Trophoblast cell (in vitro differentiated cells and primary cell): Measurements from ENCODE around the gene KMT2A.
A peak's percentile ranks its signal among the peaks of the same experiment; 100 is the strongest.

Experiments used
- DNase-seq, 2 donors: peaks; one replicate each; pipeline ENCODE4 v3.0.0-alpha.2; 2016
- H2AFZ ChIP-seq: 2 replicates; pipeline ENCODE4 v1.6.1; 2013; ENCODE audit warnings: low read length, moderate library complexity, mild to moderate bottlenecking; ENCODE audit not compliant: insufficient read depth, poor library complexity
- H2AK5ac ChIP-seq: 2 replicates; pipeline ENCODE4 v1.6.1; 2013; ENCODE audit warnings: mild to moderate bottlenecking, low read length
- H2BK120ac ChIP-seq: 2 replicates; pipeline ENCODE4 v1.6.1; 2013; ENCODE audit warnings: low read length, mild to moderate bottlenecking, moderate library complexity; ENCODE audit not compliant: insufficient read depth, poor library complexity
- H2BK12ac ChIP-seq: 2 replicates; pipeline ENCODE4 v1.6.1; 2013; ENCODE audit warnings: mild to moderate bottlenecking, low read length, moderate library complexity
- H2BK5ac ChIP-seq: 2 replicates; pipeline ENCODE4 v1.6.1; 2013; ENCODE audit warnings: low read length, low read depth, moderate library complexity, mild to moderate bottlenecking; ENCODE audit not compliant: poor library complexity
- H3K14ac ChIP-seq: 2 replicates; pipeline ENCODE4 v1.6.1; 2013; ENCODE audit warnings: mild to moderate bottlenecking, low read length
- H3K18ac ChIP-seq: 2 replicates; pipeline ENCODE4 v1.6.1; 2013; ENCODE audit warnings: mild to moderate bottlenecking, low read length
- H3K23ac ChIP-seq: 2 replicates; pipeline ENCODE4 v1.6.1; 2013; ENCODE audit warnings: low read length
- H3K27ac ChIP-seq: 2 replicates; pipeline ENCODE4 v1.5.1; 2013; ENCODE audit warnings: low read depth, mild to moderate bottlenecking, inconsistent platforms, low read length, moderate library complexity
- H3K27me3 ChIP-seq: 2 replicates; pipeline ENCODE4 v1.6.1; 2013; ENCODE audit warnings: inconsistent platforms, mild to moderate bottlenecking, low read length, moderate library complexity; ENCODE audit not compliant: insufficient read depth
- H3K36me3 ChIP-seq, 2 experiments: 1 replicate in 1 of 2; 2 replicates in 1 of 2; pipeline ENCODE4 v1.6.1; 2013; ENCODE audit warnings: low read length in 2 of 2, mild to moderate bottlenecking in 2 of 2, moderate library complexity in 1 of 2; ENCODE audit not compliant: insufficient read depth in 2 of 2, control insufficient read depth in 1 of 2
- H3K4ac ChIP-seq: 2 replicates; pipeline ENCODE4 v1.6.1; 2013; ENCODE audit warnings: low read depth, mild to moderate bottlenecking, low read length, moderate library complexity
- H3K4me1 ChIP-seq, 2 experiments: 1 replicate in 1 of 2; 2 replicates in 1 of 2; pipeline ENCODE4 v1.6.1; 2013; ENCODE audit warnings: low read length in 2 of 2, mild to moderate bottlenecking in 2 of 2, moderate library complexity in 1 of 2; ENCODE audit not compliant: insufficient read depth in 2 of 2, control insufficient read depth in 1 of 2
- H3K4me2 ChIP-seq: 2 replicates; pipeline ENCODE4 v1.6.1; 2013; ENCODE audit warnings: inconsistent platforms, mild to moderate bottlenecking, low read length, moderate library complexity
- H3K4me3 ChIP-seq: 2 replicates; pipeline ENCODE4 v1.5.1; 2013; ENCODE audit warnings: mild to moderate bottlenecking, low read depth, low read length, inconsistent platforms
- H3K79me1 ChIP-seq: one replicate; pipeline ENCODE4 v1.6.1; 2013; ENCODE audit warnings: low read length
- H3K79me2 ChIP-seq: 2 replicates; pipeline ENCODE4 v1.6.1; 2013; ENCODE audit warnings: low read length, mild to moderate bottlenecking; ENCODE audit not compliant: control insufficient read depth, insufficient read depth, poor library complexity
- H3K9ac ChIP-seq: 2 replicates; pipeline ENCODE4 v1.6.1; 2013; ENCODE audit warnings: mild to moderate bottlenecking, low read length
- H3K9me3 ChIP-seq: 2 replicates; pipeline ENCODE4 v1.6.1; 2013; ENCODE audit warnings: low read depth, mild to moderate bottlenecking, control low read depth, inconsistent platforms, low read length; ENCODE audit not compliant: insufficient read depth
- H4K12ac ChIP-seq: 2 replicates; pipeline ENCODE4 v1.6.1; 2013; ENCODE audit warnings: low read depth, mild to moderate bottlenecking, low read length, moderate library complexity
- H4K8ac ChIP-seq: 2 replicates; pipeline ENCODE4 v1.6.1; 2013; ENCODE audit warnings: low read depth, mild to moderate bottlenecking, low read length, moderate library complexity
- H4K91ac ChIP-seq: one replicate; pipeline ENCODE4 v1.6.1; 2013; ENCODE audit warnings: low read depth, mild to moderate bottlenecking, low read length, moderate library complexity
- WGBS: extraction: QIAGEN DNeasy Blood & Tissue Kit; methylation state at CpG from one replicate; pipeline ENCODE4 v1.1.7; 2013; ENCODE audit warnings: missing lambda C conversion rate; ENCODE audit not compliant: insufficient read length, insufficient coverage; ENCODE audit errors: extremely low coverage; 5-methylcytosine and 5-hydroxymethylcytosine counted together

The KMT2A gene

DNA sequence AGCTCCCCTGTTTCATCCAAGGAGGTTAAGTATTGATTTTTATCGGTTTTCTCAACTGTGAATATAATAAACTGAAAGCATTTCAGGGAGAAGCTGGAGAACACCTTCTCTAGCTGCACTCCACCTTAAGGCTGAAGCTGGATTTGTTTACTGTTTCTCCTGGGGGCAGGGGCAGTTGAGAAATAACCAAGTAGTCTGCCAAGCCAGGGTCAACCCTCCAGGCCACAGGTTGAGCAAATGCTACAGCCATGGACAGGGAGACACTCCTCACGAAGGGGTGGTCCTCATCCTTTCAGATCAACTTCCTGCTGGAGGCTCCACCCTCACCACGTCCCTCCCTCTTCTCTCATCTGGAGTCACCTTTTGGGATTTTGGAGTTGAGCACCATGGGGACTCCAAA lies 90.8 kb downstream of the KMT2A start, which contains the start of gene TTC36:
Gene TTC36, plus strand, starts transcription at position 366 of the 400 bp plus-strand sequence. Its CDS starts 21 bp downstream, at position 387.
- no peaks in the 10 kb centered on the region for H3K27me3 ChIP-seq
- H4K12ac ChIP-seq = no peak within 1 kb of the TSS
- no peak within 1 kb of the TSS for H3K4me3 ChIP-seq
- H3K79me2 ChIP-seq = peaks cover 9% of the 10 kb centered on the region
- H3K9ac ChIP-seq = peak within 1 kb of the TSS; percentile 20
- peaks cover 15 to 27% of the 10 kb centered on the region in 2 experiments for H3K36me3 ChIP-seq
- no peak within 1 kb of the TSS for H4K8ac ChIP-seq
- no peak within 1 kb of the TSS for H3K23ac ChIP-seq
- H2BK120ac ChIP-seq = no peak within 1 kb of the TSS
- no peak for DNase-seq
- no peak within 1 kb of the TSS for H3K14ac ChIP-seq
- peaks cover 10 to 13% of the 10 kb centered on the region in 2 experiments for H3K4me1 ChIP-seq
- H3K18ac ChIP-seq = no peak within 1 kb of the TSS
- no peak within 1 kb of the TSS for H2AK5ac ChIP-seq
- no peak within 1 kb of the TSS for H3K27ac ChIP-seq
- no peak within 1 kb of the TSS for H3K4ac ChIP-seq
- no peak within 1 kb of the TSS for H3K4me2 ChIP-seq
- no peak within 1 kb of the TSS for H4K91ac ChIP-seq
- no peaks in the 10 kb centered on the region for H3K9me3 ChIP-seq
- no CpG with 5 or more reads among the region's 3 CpGs for WGBS
- H2BK5ac ChIP-seq = no peak within 1 kb of the TSS
- H2BK12ac ChIP-seq = no peak within 1 kb of the TSS
- H2AFZ ChIP-seq = no peak within 1 kb of the TSS
- peaks cover 14% of the 10 kb centered on the region for H3K79me1 ChIP-seq

DNA sequence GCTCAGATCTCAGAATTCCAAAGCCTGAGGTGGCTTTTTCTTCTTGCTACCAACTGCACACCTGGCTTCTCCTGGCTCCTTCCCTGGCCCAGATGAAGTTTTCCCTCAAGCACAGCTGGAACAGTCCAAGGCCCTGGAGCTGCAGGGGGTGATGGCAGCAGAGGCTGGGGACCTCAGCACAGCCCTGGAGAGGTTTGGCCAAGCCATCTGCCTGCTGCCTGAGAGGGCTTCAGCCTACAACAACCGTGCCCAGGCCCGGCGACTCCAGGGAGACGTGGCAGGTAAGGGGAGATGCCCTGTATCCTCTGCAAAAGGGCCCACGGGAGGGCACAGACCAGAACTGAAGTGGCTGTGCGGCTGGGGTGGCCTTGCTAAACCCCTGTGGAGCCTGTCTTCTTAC lies 92.2 kb downstream of the KMT2A start:
- no peak overlapping the region for H2BK120ac ChIP-seq
- no peak overlapping the region for H4K12ac ChIP-seq
- H3K79me1 ChIP-seq = peaks cover 14% of the 10 kb centered on the region
- no peak overlapping the region for H3K18ac ChIP-seq
- H3K27me3 ChIP-seq = no peaks in the 10 kb centered on the region
- no peak overlapping the region for H3K4ac ChIP-seq
- no peak overlapping the region for H4K8ac ChIP-seq
- no peak overlapping the region for H3K9ac ChIP-seq
- no peaks in the 10 kb centered on the region for H3K9me3 ChIP-seq
- DNase-seq = no peak
- H3K4me2 ChIP-seq = no peak overlapping the region
- H2AFZ ChIP-seq = no peak overlapping the region
- H3K4me3 ChIP-seq = no peak overlapping the region
- H3K36me3 ChIP-seq = peaks cover 10 to 20% of the 10 kb centered on the region in 2 experiments
- no peak overlapping the region for H2BK5ac ChIP-seq
- no peak overlapping the region for H2BK12ac ChIP-seq
- WGBS = no CpG with 5 or more reads among the region's 6 CpGs
- no peak overlapping the region for H3K23ac ChIP-seq
- no peak overlapping the region for H3K14ac ChIP-seq
- peaks cover 9% of the 10 kb centered on the region for H3K79me2 ChIP-seq
- H3K4me1 ChIP-seq = peaks cover 10 to 15% of the 10 kb centered on the region in 2 experiments
- H3K27ac ChIP-seq = no peak overlapping the region
- H4K91ac ChIP-seq = no peak overlapping the region
- H2AK5ac ChIP-seq = no peak overlapping the region

DNA sequence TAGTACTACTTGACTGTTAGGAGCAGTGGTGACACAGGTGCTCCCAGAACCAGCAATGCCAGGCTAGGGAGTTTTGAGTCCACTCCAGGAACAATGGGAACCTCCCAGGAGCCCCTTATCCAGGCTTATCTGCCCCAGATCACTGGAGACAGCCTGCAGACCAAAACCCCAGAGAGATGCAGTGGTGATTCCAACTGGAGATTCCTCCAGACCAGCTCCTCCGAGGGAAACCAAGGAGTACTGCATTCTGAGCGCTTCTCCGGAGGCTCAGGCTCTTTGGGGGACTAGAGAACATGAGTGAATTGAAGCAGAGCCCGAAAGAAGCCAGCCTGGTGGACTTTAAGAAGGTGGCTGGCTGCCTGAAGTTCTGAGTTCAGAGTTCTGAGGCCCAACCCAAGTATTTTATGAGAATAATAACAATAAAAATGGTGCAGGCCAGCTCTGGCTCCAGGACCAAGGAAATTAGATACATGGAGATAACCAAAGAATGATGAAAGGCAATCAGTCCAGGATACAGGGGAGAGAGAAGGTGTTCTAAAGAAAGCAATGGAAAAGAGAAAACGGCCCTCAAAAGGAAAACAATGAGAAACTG lies 93.4 kb downstream of the KMT2A start:
- no peak overlapping the region for H3K4me2 ChIP-seq
- no peak overlapping the region for H3K4me3 ChIP-seq
- H3K18ac ChIP-seq = no peak overlapping the region
- no peak overlapping the region for H2AFZ ChIP-seq
- H2BK12ac ChIP-seq = no peak overlapping the region
- peaks cover 9% of the 10 kb centered on the region for H3K79me2 ChIP-seq
- H3K79me1 ChIP-seq = peaks cover 14% of the 10 kb centered on the region
- peaks cover 13 to 21% of the 10 kb centered on the region in 2 experiments for H3K36me3 ChIP-seq
- no peak overlapping the region for H3K14ac ChIP-seq
- H3K4me1 ChIP-seq = peaks cover 10 to 15% of the 10 kb centered on the region in 2 experiments
- no peak overlapping the region for H4K91ac ChIP-seq
- no peak for DNase-seq
- no peak overlapping the region for H3K4ac ChIP-seq
- H3K23ac ChIP-seq = no peak overlapping the region
- WGBS = no CpG with 5 or more reads among the region's 5 CpGs
- no peak overlapping the region for H2AK5ac ChIP-seq
- no peak overlapping the region for H2BK120ac ChIP-seq
- no peak overlapping the region for H4K12ac ChIP-seq
- no peak overlapping the region for H3K9ac ChIP-seq
- H2BK5ac ChIP-seq = no peak overlapping the region
- no peak overlapping the region for H3K27ac ChIP-seq
- H4K8ac ChIP-seq = no peak overlapping the region
- H3K27me3 ChIP-seq = no peaks in the 10 kb centered on the region
- no peaks in the 10 kb centered on the region for H3K9me3 ChIP-seq

DNA sequence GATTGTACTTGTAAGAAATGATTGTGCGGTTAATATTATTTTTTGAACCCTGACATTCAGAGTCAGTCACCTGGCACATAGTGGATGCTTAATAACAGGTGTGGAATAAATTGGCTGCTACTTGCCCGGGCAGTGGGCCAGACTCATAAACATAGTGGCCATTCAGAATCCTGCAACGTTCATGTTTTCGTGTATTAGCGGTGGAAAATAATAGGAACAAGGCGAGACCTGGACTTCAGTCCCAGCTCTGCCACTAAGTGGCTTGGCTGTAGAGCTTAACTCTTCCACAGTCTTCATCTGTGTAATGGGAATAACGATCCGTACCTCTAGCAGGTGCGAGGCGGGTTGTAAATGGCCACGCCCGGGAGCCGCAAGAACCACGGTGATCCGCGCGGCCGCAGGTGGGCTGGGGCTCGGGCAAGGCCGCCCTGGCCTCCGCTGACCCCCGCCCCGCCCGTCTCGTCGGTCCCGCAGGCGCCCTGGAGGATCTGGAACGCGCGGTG lies 93.9 kb downstream of the KMT2A start:
- peaks cover 14% of the 10 kb centered on the region for H3K79me1 ChIP-seq
- H3K4ac ChIP-seq = no peak overlapping the region
- peaks cover 10 to 15% of the 10 kb centered on the region in 2 experiments for H3K4me1 ChIP-seq
- peak overlapping the region; percentile 66 for H3K4me2 ChIP-seq
- H3K36me3 ChIP-seq = peaks cover 17 to 21% of the 10 kb centered on the region in 2 experiments
- H3K18ac ChIP-seq = peak overlapping the region; percentile 52
- no peak overlapping the region for H3K23ac ChIP-seq
- H2BK5ac ChIP-seq = no peak overlapping the region
- H3K9me3 ChIP-seq = no peaks in the 10 kb centered on the region
- no peak overlapping the region for H3K27ac ChIP-seq
- no peak for DNase-seq
- H2AK5ac ChIP-seq = no peak overlapping the region
- H2BK120ac ChIP-seq = no peak overlapping the region
- H3K9ac ChIP-seq = no peak overlapping the region
- H3K79me2 ChIP-seq = peaks cover 9% of the 10 kb centered on the region
- H4K8ac ChIP-seq = peak overlapping the region; percentile 89
- peak overlapping the region; percentile 58 for H4K91ac ChIP-seq
- no CpG with 5 or more reads among the region's 31 CpGs for whole genome bisulfite sequencing
- no peaks in the 10 kb centered on the region for H3K27me3 ChIP-seq
- H3K14ac ChIP-seq = peak overlapping the region; percentile 79
- H4K12ac ChIP-seq = peak overlapping the region; percentile 77
- no peak overlapping the region for H2BK12ac ChIP-seq
- peak overlapping the region; percentile 81 for H3K4me3 ChIP-seq
- peak overlapping the region; percentile 98 for H2AFZ ChIP-seq
